Measurements from ENCODE around the gene RHBDF2. TPM values are rescaled to one million over a fixed set of nuclear protein-coding genes. Genes with fewer than 3 reads are reported as not detected.

The RHBDF2 gene
- total and polyA plus RNA-seq, 9 donors, result 3.5 to 7.0 (median 5.4) TPM

DNA sequence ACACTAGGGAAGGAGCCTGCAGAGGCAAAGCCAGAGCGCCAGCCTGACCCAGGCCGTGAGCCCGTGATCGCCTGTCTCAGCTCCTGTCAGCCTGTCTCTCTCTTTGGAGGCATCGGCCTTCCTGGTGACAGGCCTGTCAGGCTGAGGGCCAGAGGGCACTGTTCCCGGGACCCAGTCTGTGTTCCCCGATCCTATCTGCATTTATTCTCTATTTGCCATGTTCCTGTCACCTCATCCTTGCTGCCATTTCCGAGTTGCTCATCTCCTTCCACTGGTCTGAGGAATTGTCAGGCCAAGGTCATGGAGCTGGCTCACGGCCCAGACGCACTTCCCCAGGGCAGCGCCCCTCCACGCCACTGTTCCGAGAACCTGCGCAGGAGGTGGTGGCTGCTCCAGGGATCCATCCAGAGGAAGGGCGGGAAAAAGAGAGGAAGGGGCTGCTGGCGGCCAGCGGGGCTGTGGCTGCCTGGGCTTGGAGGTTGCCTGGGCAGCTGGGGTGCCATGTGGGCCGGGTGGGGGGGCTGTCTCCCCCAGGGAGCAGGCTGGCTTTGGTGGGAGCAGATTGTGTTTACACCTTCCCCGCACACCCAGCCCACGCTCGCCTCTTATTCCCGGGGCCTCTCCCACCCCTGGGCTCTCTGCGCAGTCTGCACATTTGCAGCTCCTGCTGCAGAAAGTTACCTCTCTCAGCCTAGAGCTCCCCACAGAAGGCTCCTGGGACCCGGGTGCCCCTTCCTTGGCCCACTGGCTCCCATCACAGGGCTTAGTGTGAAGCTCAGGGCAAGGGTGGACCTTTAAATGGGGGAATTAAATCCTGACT, 43.5 kb upstream of the RHBDF2 start:
- peaks cover 2% of the 10 kb centered on the region for H3K27me3 ChIP-seq (ENCODE audit: control insufficient read depth, insufficient read depth, low read length)
- peak overlapping the region; percentile 52 for H3K27ac ChIP-seq (ENCODE audit: low read length)
- H3K36me3 ChIP-seq (ENCODE audit: control insufficient read depth, insufficient read depth, low read length), result no peaks in the 10 kb centered on the region
- WGBS (ENCODE audit: insufficient coverage), result 33% methylated on average over 15 of the region's 24 CpGs
- no peak overlapping the region for H3K4me3 ChIP-seq (ENCODE audit: low read length)
- H3K9me3 ChIP-seq (replicated peaks; ENCODE audit: control insufficient read depth, low read depth, low read length), result no peaks in the 10 kb centered on the region
- DNase-seq, result no peak
- peaks cover 75% of the 10 kb centered on the region for H3K4me1 ChIP-seq (ENCODE audit: control insufficient read depth, insufficient read depth, low read length)

DNA sequence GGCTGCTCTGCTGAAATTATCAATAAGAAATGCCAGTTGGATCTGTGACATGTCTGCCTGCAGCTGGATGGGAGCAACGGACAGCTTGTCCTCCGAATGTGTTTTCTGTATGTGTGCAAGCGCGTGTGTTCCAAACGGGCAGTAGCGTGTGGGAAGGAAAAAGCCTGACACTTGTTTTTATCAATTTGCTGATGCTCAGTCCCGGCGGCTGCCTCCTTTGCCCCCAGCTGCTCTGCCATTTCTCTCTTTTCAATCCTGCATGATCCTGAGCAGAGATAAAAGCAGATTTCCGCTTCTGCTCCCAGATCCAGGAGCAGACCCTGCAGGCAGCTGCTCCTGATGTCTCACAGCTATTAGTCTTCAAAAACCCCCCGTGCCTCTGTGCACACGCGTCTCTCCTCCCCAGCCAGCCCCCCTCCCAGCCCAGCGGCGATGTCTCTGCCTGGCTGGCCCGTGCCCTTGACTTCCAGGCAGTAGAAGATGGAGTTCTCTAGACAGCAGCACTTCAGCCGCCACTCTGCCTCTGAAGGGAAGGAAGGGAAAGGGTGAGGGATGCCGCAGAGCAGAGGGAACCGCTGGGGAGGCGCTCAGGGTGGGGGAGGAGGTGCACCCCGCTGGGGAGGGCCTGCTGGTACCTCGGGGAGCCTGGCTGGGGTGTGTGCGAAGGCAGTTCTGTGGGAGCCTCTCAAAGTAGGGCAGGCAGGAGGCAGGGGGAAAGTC, 42.8 kb upstream of the RHBDF2 start:
- 8% methylated on average over 9 of the region's 22 CpGs for WGBS (ENCODE audit: insufficient coverage)
- Histone ChIP-seq H3K27me3 (ENCODE audit: control insufficient read depth, insufficient read depth, low read length) (peaks cover 6% of the 10 kb centered on the region), H3K9me3 (replicated peaks; ENCODE audit: control insufficient read depth, low read depth, low read length) (no peaks in the 10 kb centered on the region), H3K4me3 (ENCODE audit: low read length) (no peak overlapping the region), H3K4me1 (ENCODE audit: control insufficient read depth, insufficient read depth, low read length) (peaks cover 83% of the 10 kb centered on the region), H3K36me3 (ENCODE audit: control insufficient read depth, insufficient read depth, low read length) (no peaks in the 10 kb centered on the region), H3K27ac (ENCODE audit: low read length) (peak overlapping the region; percentile 52)
- DNase-seq, result no peak

DNA sequence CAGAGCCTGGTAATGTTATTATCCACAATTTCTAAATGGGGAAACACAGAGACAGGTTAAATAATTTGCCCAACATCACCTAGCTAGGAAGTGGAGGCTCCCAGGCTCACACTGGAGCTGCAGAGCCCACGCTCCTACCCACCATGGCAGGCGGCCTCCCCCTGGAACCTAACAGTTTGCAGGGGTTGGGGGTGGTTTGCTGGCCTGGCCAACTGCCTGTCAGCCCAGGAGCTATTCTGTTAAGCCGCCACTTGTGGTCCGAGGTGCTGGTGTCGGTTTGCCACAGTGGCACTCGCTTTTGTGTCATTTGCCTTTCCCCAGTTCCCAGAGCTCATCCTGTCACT, 42.2 kb upstream of the RHBDF2 start:
- Histone ChIP-seq H3K4me3 (ENCODE audit: low read length) (no peak overlapping the region), H3K9me3 (replicated peaks; ENCODE audit: control insufficient read depth, low read depth, low read length) (no peaks in the 10 kb centered on the region), H3K4me1 (ENCODE audit: control insufficient read depth, insufficient read depth, low read length) (peaks cover 88% of the 10 kb centered on the region), H3K36me3 (ENCODE audit: control insufficient read depth, insufficient read depth, low read length) (no peaks in the 10 kb centered on the region), H3K27ac (ENCODE audit: low read length) (peak overlapping the region; percentile 52), H3K27me3 (ENCODE audit: control insufficient read depth, insufficient read depth, low read length) (peaks cover 11% of the 10 kb centered on the region)
- 43% methylated on average over 4 of the region's 6 CpGs for WGBS (ENCODE audit: insufficient coverage)
- DNase-seq, result no peak

DNA sequence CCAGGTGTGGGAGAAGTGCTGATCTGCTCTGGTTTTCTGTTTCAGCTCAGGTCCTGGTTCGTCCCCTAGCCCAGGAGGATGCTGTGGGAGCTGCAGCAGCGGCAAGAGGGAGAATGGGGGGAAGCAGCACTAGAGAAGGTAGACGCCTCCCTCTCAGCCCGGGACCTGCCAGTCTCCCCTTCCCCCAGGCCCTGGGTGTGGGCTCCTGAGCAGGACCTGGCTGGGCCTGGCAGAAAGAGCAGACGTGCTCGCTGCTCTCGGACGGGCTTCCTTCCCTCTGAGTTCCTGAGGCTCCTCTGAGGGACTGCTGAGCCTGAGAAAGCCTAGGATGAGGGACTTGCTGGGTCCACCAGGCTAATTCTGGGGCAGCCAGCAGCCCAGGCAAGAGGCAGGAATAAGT, 41.8 kb upstream of the RHBDF2 start:
- Histone ChIP-seq H3K4me3 (ENCODE audit: low read length) (no peak overlapping the region), H3K4me1 (ENCODE audit: control insufficient read depth, insufficient read depth, low read length) (peaks cover 92% of the 10 kb centered on the region), H3K9me3 (replicated peaks; ENCODE audit: control insufficient read depth, low read depth, low read length) (no peaks in the 10 kb centered on the region), H3K36me3 (ENCODE audit: control insufficient read depth, insufficient read depth, low read length) (no peaks in the 10 kb centered on the region), H3K27ac (ENCODE audit: low read length) (peak overlapping the region; percentile 52), H3K27me3 (ENCODE audit: control insufficient read depth, insufficient read depth, low read length) (peaks cover 14% of the 10 kb centered on the region)
- WGBS (ENCODE audit: insufficient coverage), result 42% methylated on average over 5 of the region's 8 CpGs
- no peak for DNase-seq

DNA sequence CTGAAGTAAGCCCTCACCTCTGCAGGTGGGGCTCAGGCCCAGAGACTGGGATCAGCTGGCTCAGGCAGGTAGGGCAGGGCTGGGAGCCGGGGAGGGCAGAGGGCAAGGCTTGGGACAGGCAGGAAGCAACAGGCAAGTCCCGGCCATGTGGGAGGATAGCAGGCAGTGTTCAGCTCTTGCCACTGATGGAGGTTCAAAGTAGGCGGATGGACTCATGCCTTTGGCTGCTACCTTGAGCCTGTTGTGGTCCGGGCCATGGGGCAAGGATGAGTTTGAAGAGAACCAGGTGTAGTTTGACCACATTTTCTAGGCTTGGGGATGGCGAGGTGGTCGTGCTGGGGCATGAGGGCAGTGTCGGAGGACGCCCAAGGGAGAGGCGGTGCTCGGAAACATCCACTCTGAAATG, 41.3 kb upstream of the RHBDF2 start:
- Histone ChIP-seq H3K36me3 (ENCODE audit: control insufficient read depth, insufficient read depth, low read length) (no peaks in the 10 kb centered on the region), H3K27ac (ENCODE audit: low read length) (no peak overlapping the region), H3K27me3 (ENCODE audit: control insufficient read depth, insufficient read depth, low read length) (peaks cover 14% of the 10 kb centered on the region), H3K4me3 (ENCODE audit: low read length) (no peak overlapping the region), H3K4me1 (ENCODE audit: control insufficient read depth, insufficient read depth, low read length) (peaks cover 92% of the 10 kb centered on the region), H3K9me3 (replicated peaks; ENCODE audit: control insufficient read depth, low read depth, low read length) (no peaks in the 10 kb centered on the region)
- 83% methylated on average over 10 of the region's 10 CpGs for WGBS (ENCODE audit: insufficient coverage)
- no peak for DNase-seq

DNA sequence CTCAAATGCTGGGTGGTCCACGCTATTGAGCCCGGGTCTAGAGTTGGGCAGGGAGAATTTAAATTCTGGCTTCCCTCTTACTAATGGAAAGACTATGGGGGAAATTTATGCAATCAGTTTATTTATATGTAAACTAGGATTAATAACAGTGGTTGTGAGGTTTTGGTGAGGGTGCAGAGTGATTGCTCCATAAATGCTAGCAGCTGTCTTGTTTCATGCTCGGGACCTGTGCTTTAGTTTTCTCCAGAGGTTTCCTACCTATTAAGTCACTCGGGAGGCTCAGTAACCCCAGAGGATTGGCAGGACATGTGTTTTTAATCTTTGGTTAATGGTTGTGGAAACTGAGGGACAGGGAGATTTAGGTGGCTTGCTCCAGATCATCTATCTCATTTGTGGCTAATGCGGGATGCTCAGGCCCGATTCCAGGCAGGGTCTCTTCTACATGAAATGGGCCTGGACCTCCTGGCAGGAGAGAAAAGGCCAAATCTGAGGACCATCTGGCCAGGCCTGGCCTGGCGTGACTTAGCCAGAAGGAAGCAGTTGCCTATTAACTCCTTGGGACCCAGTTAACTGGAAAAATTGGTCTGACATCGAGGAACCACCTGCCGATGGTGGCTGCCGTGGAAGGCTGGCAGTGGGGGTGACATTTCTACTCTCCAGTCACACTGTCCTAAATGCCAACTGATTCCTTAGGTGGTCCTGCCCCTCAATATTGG, 40.7 kb upstream of the RHBDF2 start:
- Histone ChIP-seq H3K36me3 (ENCODE audit: control insufficient read depth, insufficient read depth, low read length) (no peaks in the 10 kb centered on the region), H3K27me3 (ENCODE audit: control insufficient read depth, insufficient read depth, low read length) (peaks cover 18% of the 10 kb centered on the region), H3K4me3 (ENCODE audit: low read length) (no peak overlapping the region), H3K4me1 (ENCODE audit: control insufficient read depth, insufficient read depth, low read length) (peaks cover 89% of the 10 kb centered on the region), H3K9me3 (replicated peaks; ENCODE audit: control insufficient read depth, low read depth, low read length) (no peaks in the 10 kb centered on the region), H3K27ac (ENCODE audit: low read length) (no peak overlapping the region)
- no peak for DNase-seq
- WGBS (ENCODE audit: insufficient coverage), result 58% methylated on average over 4 of the region's 10 CpGs

DNA sequence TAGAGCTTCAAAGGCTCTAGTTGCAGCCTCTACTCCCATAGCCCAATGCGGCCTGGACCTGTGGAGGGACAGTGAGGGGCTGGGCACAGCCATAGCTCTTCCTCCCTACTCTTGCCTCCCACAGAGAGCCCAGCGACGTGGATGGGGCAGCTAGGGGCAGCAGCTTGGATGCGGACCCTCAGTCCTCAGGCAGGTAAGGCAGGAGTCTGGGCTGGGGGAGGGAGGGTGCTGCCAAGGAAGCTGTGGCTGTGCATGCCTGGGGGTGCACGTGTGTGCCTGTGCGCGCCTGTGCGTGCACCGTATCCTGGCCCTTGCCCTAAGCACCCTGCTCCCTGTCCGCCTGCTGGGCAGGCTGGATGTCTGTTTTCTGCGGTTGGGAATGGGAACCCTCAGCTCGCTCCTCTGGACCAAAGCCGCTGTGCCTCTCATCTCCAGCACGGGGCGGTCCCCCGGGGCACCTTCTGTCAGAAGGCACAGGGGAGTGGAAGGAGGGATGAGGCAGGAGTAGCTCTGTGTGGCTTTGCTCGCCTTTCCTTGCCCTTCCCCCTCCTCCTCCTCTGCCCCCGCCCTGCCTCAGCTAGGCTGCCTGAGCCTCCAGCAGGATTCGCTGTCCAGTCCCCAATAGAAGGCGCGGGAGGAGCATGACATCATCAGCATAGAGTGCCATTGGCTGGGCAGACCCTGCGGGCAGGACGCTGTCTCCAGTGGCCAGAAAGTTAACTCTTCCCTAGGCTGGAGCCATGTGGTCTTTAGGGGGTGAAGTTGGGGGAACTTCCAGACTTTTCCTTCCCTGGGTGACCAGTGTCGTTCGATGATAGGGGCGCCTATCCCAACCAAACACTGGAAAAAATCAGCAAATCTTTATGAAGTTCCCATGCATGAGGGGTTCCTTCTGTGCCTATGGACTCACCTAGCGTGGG, 39.4 kb upstream of the RHBDF2 start:
- no peaks in the 10 kb centered on the region for H3K36me3 ChIP-seq (ENCODE audit: control insufficient read depth, insufficient read depth, low read length)
- peak overlapping the region; percentile 46 for H3K4me3 ChIP-seq (ENCODE audit: low read length)
- DNase-seq, result peak; percentile 98
- H3K27me3 ChIP-seq (ENCODE audit: control insufficient read depth, insufficient read depth, low read length), result peaks cover 28% of the 10 kb centered on the region
- peak overlapping the region; percentile 40 for H3K27ac ChIP-seq (ENCODE audit: low read length)
- WGBS (ENCODE audit: insufficient coverage), result 8% methylated on average over 11 of the region's 27 CpGs
- no peaks in the 10 kb centered on the region for H3K9me3 ChIP-seq (replicated peaks; ENCODE audit: control insufficient read depth, low read depth, low read length)
- peaks cover 85% of the 10 kb centered on the region for H3K4me1 ChIP-seq (ENCODE audit: control insufficient read depth, insufficient read depth, low read length)

DNA sequence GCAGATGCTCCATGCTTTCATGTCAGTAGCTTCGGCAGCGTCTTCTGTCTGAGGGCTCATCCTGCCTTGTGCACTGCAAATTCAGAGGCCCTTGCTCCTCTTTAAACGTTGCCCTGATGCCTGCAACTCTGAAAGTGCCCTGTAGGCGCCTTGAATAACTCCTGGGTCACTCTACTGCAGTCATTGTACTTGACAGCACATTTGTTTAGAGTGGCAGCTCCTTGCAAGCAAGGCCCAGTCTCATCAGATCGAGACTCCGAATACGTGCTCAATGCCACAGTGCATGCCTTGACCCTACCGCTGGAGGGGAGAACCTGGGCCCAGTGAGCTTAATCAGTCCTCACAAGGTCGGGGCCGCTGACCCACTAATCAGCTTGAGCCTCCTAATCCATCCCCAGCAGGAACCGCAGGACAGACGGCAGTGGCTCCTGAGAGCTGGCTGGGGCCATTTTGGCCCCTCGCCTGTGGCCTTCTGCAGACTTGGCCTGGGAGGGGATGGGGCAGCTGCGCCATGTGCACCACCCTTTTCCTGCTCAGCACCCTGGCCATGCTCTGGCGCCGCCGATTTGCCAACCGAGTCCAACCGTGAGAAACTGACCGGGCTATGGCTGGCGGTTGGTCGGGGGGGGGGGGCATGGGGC, 38.5 kb upstream of the RHBDF2 start, which contains the start of gene PRCD:
Gene PRCD (plus strand): TSS at position 414 of the 641 bp plus-strand sequence. CDS start 98 bp downstream, at position 512.
- H3K9me3 ChIP-seq (replicated peaks; ENCODE audit: control insufficient read depth, low read depth, low read length), result no peaks in the 10 kb centered on the region
- 69% methylated on average over 14 of the region's 22 CpGs for WGBS (ENCODE audit: insufficient coverage)
- H3K4me3 ChIP-seq (ENCODE audit: low read length), result peak within 1 kb of the TSS; percentile 46
- no peak for DNase-seq
- peak within 1 kb of the TSS; percentile 40 for H3K27ac ChIP-seq (ENCODE audit: low read length)
- peaks cover 86% of the 10 kb centered on the region for H3K4me1 ChIP-seq (ENCODE audit: control insufficient read depth, insufficient read depth, low read length)
- H3K27me3 ChIP-seq (ENCODE audit: control insufficient read depth, insufficient read depth, low read length), result peaks cover 28% of the 10 kb centered on the region
- H3K36me3 ChIP-seq (ENCODE audit: control insufficient read depth, insufficient read depth, low read length), result peaks cover 2% of the 10 kb centered on the region

DNA sequence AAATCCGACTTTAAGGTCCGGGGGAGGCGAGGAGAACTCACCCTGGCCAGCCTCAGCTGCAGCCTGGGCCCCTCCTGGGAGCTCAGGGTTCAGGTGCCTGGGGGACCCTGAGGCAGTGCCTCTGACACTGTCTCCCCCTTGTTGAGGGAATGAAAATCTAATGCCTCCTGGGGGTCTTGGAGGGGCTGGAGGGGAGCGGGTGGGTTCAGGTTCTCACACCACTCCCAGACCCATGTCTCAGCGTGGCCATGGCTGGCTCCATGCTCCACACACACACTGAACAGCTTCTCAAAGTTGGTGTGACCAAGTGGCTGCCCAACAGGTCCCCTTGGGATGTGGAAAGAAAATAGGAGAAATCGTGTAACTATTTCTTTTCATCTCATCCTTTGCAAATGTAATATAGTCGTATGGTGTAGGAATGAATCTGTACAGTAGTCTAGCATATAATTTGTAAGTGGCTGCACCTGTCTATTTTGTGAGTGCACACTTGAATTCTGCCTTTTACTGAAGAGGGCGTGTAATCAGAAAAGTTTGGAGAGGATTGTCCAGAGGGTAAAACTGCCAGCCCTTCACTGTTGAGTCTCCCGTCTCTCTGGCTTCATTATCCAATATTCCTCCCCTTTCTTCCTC, 37.8 kb upstream of the RHBDF2 start:
- peaks cover 82% of the 10 kb centered on the region for H3K4me1 ChIP-seq (ENCODE audit: control insufficient read depth, insufficient read depth, low read length)
- no peaks in the 10 kb centered on the region for H3K9me3 ChIP-seq (replicated peaks; ENCODE audit: control insufficient read depth, low read depth, low read length)
- H3K27me3 ChIP-seq (ENCODE audit: control insufficient read depth, insufficient read depth, low read length), result peaks cover 28% of the 10 kb centered on the region
- H3K4me3 ChIP-seq (ENCODE audit: low read length), result no peak overlapping the region
- H3K36me3 ChIP-seq (ENCODE audit: control insufficient read depth, insufficient read depth, low read length), result peaks cover 2% of the 10 kb centered on the region
- 79% methylated on average over 5 of the region's 9 CpGs for WGBS (ENCODE audit: insufficient coverage)
- no peak overlapping the region for H3K27ac ChIP-seq (ENCODE audit: low read length)
- no peak for DNase-seq

Data from muscle of leg (tissue), 11 donors.